Left forelimb (tissue), 1 donor: ENCODE data around the gene NDST1.
A peak's percentile ranks its signal among the peaks of the same experiment; 100 is the strongest.

ENCODE experiments used
- DNase-seq: peaks from one replicate; pipeline ENCODE4 v3.0.0-alpha.2; 2018; ENCODE audit warnings: low spot score

Gene NDST1

GRCh38 chr5:150570333-150570732 lies 62.4 kb downstream of the NDST1 start:
- no peak for DNase-seq

GRCh38 chr5:150571836-150572235 lies 63.9 kb downstream of the NDST1 start:
- no peak for DNase-seq

- no peak for DNase-seq
These were observed 65.3 kb downstream of the NDST1 start for GRCh38 chr5:150573216-150573615.

GRCh38 chr5:150573867-150574817 lies 66.2 kb downstream of the NDST1 start:
- no peak for DNase-seq

- peak; percentile 44 for DNase-seq
These were observed 67.1 kb downstream of the NDST1 start for GRCh38 chr5:150574818-150575547.

- DNase-seq: peak; percentile 51
These were observed 68.0 kb downstream of the NDST1 start for GRCh38 chr5:150575745-150576448.

GRCh38 chr5:150576449-150576949 lies 68.6 kb downstream of the NDST1 start:
- DNase-seq: no peak

GRCh38 chr5:150577378-150578139 lies 69.6 kb downstream of the NDST1 start:
- DNase-seq: no peak

- no peak for DNase-seq
These were observed 71.0 kb downstream of the NDST1 start for GRCh38 chr5:150578781-150579461.

GRCh38 chr5:150579462-150580400 lies 71.8 kb downstream of the NDST1 start:
- DNase-seq: peak; percentile 38

- DNase-seq: no peak
These were observed 73.0 kb downstream of the NDST1 start for GRCh38 chr5:150580917-150581316.

- DNase-seq: peak; percentile 87
These were observed 74.5 kb downstream of the NDST1 start for GRCh38 chr5:150582241-150583109.

GRCh38 chr5:150583541-150584225 lies 75.8 kb downstream of the NDST1 start:
- no peak for DNase-seq

GRCh38 chr5:150584556-150585335 lies 76.8 kb downstream of the NDST1 start:
- no peak for DNase-seq

GRCh38 chr5:150585781-150586341 lies 77.9 kb downstream of the NDST1 start:
- no peak for DNase-seq

GRCh38 chr5:150587016-150587415 lies 79.1 kb downstream of the NDST1 start:
- DNase-seq: no peak
